WTC11 (cell line): Measurements from ENCODE around the gene LTK. TPM values are rescaled to one million over a fixed set of nuclear protein-coding genes. Genes with fewer than 3 reads are reported as not detected.

ENCODE experiments used
- ATAC-seq: fragments of 200-7000 bp; cut with Tn5 transposase; 2 replicates; pipeline ENCODE4 v1.10.0; 2021; ENCODE audit warnings: mild to moderate bottlenecking, moderate library complexity
- CTCF ChIA-PET: fragments of 300-600 bp; sonication (Branson Sonifier 250); formaldehyde crosslinking; loops from one replicate; lab custom pipeline; 2021; ENCODE audit warnings: antibody characterized with exemption; lab: Charles Lee
- POLR2A ChIA-PET: fragments of 350-600 bp; sonication (Branson Sonifier 250); formaldehyde crosslinking; loops from one replicate; lab custom pipeline; 2021; ENCODE audit warnings: antibody characterized with exemption; lab: Charles Lee
- DNase-seq: peaks from one replicate; pipeline ENCODE4 v3.0.0; 2021; ENCODE audit warnings: low spot score
- H3K27ac Mint-ChIP-seq: 2 replicates; pipeline ENCODE4 v1.8.0; 2021; ENCODE audit warnings: mixed read lengths
- H3K27me3 Mint-ChIP-seq: 2 replicates; pipeline ENCODE4 v1.8.0; 2021; ENCODE audit warnings: low read depth, mild to moderate bottlenecking, moderate library complexity, mixed read lengths
- H3K36me3 Mint-ChIP-seq: 2 replicates; pipeline ENCODE4 v1.8.0; 2021; ENCODE audit warnings: mixed read lengths
- H3K4me1 Mint-ChIP-seq: 2 replicates; pipeline ENCODE4 v1.8.0; 2022; ENCODE audit warnings: mixed read lengths
- H3K4me3 Mint-ChIP-seq: 2 replicates; pipeline ENCODE4 v1.8.0; 2021; ENCODE audit warnings: mild to moderate bottlenecking, moderate library complexity, mixed read lengths
- H3K9me3 Mint-ChIP-seq: 2 replicates; pipeline ENCODE4 v1.8.0; 2021; ENCODE audit warnings: mixed read lengths
- ELF4 ChIP-seq: sonication (generic); formaldehyde crosslinking; IDR thresholded peaks from 2 replicates; pipeline ENCODE4 v1.8.1; 2022; ENCODE audit warnings: low read depth, mild to moderate bottlenecking, moderate library complexity, missing genetic modification reagents
- FOXP1 ChIP-seq: sonication (generic); formaldehyde crosslinking; IDR thresholded peaks from 2 replicates; pipeline ENCODE4 v1.8.0; 2022; ENCODE audit warnings: missing genetic modification reagents, mild to moderate bottlenecking, moderate library complexity, borderline replicate concordance
- IRF2 ChIP-seq: sonication (generic); formaldehyde crosslinking; IDR thresholded peaks from 2 replicates; pipeline ENCODE4 v1.8.0; 2022; ENCODE audit warnings: low read depth, missing genetic modification reagents, borderline replicate concordance
- NR3C1 ChIP-seq: sonication (generic); formaldehyde crosslinking; conservative IDR thresholded peaks from 2 replicates; pipeline ENCODE4 v1.8.1; 2023; ENCODE audit warnings: low read depth, mild to moderate bottlenecking, missing genetic modification reagents
- SMAD3 ChIP-seq: sonication (generic); formaldehyde crosslinking; IDR thresholded peaks from 2 replicates; pipeline ENCODE4 v1.8.0; 2022; ENCODE audit warnings: missing genetic modification reagents, mild to moderate bottlenecking, borderline replicate concordance
- TCF7 ChIP-seq: sonication (generic); formaldehyde crosslinking; IDR thresholded peaks from 2 replicates; pipeline ENCODE4 v1.8.0; 2022; ENCODE audit warnings: mild to moderate bottlenecking, low read depth, missing genetic modification reagents, moderate library complexity
- TEAD1 ChIP-seq: sonication (generic); formaldehyde crosslinking; IDR thresholded peaks from 2 replicates; pipeline ENCODE4 v1.8.0; 2022; ENCODE audit warnings: mild to moderate bottlenecking, missing genetic modification reagents
- TP53 ChIP-seq: sonication (generic); formaldehyde crosslinking; IDR thresholded peaks from 2 replicates; pipeline ENCODE4 v1.8.1; 2023; ENCODE audit warnings: mild to moderate bottlenecking, missing genetic modification reagents
- ZNF121 ChIP-seq: sonication (generic); formaldehyde crosslinking; IDR thresholded peaks from 2 replicates; pipeline ENCODE4 v1.8.0; 2023; ENCODE audit warnings: missing genetic modification reagents
- ZNF232 ChIP-seq: sonication (generic); formaldehyde crosslinking; IDR thresholded peaks from 2 replicates; pipeline ENCODE4 v1.8.0; 2022; ENCODE audit warnings: mild to moderate bottlenecking, missing genetic modification reagents
- ZNF317 ChIP-seq: sonication (generic); formaldehyde crosslinking; IDR thresholded peaks from 2 replicates; pipeline ENCODE4 v1.8.1; 2023; ENCODE audit warnings: low read depth, mild to moderate bottlenecking, moderate library complexity, missing genetic modification reagents, borderline replicate concordance
- ZNF423 ChIP-seq: fragments of 250-450 bp; sonication (Bioruptor Pico); IDR thresholded peaks from 2 replicates; pipeline ENCODE4 v2.1.2; 2022; ENCODE audit warnings: mild to moderate bottlenecking, moderate library complexity
- total RNA-seq: library from RNA; stranded (reverse); gene quantifications from 3 replicates; pipeline ENCODE4 v1.2.3, GENCODE V29; 2021
- TF ChIP-seq, protein P1 (sequence below): sonication (generic); formaldehyde crosslinking; IDR thresholded peaks from 2 replicates; pipeline ENCODE4 v1.8.0; 2022; ENCODE audit warnings: missing genetic modification reagents
- TF ChIP-seq, protein P2 (sequence below): sonication (generic); formaldehyde crosslinking; IDR thresholded peaks from 2 replicates; pipeline ENCODE4 v1.8.0; 2022; ENCODE audit warnings: mild to moderate bottlenecking, missing genetic modification reagents
- TF ChIP-seq, protein P3 (sequence below): sonication (generic); formaldehyde crosslinking; IDR thresholded peaks from 2 replicates; pipeline ENCODE4 v1.8.1; 2022; ENCODE audit warnings: missing genetic modification reagents, borderline replicate concordance
- TF ChIP-seq, protein P4 (sequence below): sonication (generic); formaldehyde crosslinking; IDR thresholded peaks from 2 replicates; pipeline ENCODE4 v1.8.0; 2023; ENCODE audit warnings: missing genetic modification reagents
- TF ChIP-seq, protein P5 (sequence below): sonication (generic); formaldehyde crosslinking; IDR thresholded peaks from 2 replicates; pipeline ENCODE4 v1.8.1; 2023; ENCODE audit warnings: mild to moderate bottlenecking, missing genetic modification reagents, moderate library complexity
- TF ChIP-seq, protein P6 (sequence below): fragments of 200-600 bp; IDR thresholded peaks from 2 replicates; pipeline ENCODE4 v1.8.0; 2022; ENCODE audit warnings: antibody characterized with exemption
- TF ChIP-seq, protein P7 (sequence below): sonication (generic); formaldehyde crosslinking; IDR thresholded peaks from 2 replicates; pipeline ENCODE4 v1.8.1; 2023; ENCODE audit warnings: mild to moderate bottlenecking, missing genetic modification reagents, borderline replicate concordance

The LTK gene
- total RNA-seq, 1 experiment from 2014 or later, result 0.66 TPM

DNA sequence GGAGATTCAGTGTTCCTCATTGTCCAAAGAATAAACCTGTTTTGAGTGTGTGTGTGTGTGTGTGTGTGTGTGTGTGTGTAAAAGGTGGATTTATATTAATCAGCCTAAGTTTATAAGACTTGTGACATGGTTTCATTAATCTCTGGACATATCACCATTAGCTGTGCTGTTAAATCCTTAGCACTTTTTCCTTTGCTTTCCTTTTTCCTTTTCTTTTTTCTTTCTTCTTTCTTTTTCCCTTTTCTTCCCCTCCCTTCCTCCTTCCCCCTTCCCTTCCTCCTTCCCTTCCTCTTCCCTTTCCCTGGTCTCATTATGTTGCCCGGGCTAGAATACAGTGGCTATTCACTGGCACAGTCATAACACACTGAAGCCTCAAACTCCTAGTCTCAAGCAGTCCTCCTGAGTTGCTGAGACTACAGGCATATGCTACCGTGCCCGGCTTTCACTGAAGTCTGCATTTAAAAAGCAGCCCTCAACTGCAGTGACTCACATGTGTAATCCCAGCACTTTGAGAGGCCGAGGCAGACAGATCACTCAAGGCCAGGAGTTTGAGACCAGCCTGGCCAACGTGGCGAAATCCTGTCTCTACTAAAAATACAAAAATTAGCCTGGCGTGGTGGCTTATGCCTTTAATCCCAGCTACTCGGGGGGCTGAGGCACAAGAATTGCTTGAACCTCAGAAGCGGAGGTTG, 48.6 kb downstream of the LTK start:
- CTCF ChIA-PET, result interaction anchor here (0.6 to 3.6 kb wide), 21 partner anchors 10 to 347 kb away, joined by 3 to 36 read pairs (median 5); partner anchors contain the start of genes ITPKA and LTK
- Mint-ChIP-seq H3K9me3 (no peaks in the 10 kb centered on the region; the same call in 1 of the 2 replicates), H3K36me3 (peaks cover 61% of the 10 kb centered on the region), H3K4me3 (no peak overlapping the region), H3K27me3 (no peaks in the 10 kb centered on the region), H3K4me1 (no peaks in the 10 kb centered on the region), H3K27ac (peak overlapping the region; percentile 78; the same call in 1 of the 2 replicates)
- POLR2A ChIA-PET, result no interaction called here
- DNase-seq (no peak), ATAC-seq (no peak)
- TF ChIP-seq, protein P1, sequence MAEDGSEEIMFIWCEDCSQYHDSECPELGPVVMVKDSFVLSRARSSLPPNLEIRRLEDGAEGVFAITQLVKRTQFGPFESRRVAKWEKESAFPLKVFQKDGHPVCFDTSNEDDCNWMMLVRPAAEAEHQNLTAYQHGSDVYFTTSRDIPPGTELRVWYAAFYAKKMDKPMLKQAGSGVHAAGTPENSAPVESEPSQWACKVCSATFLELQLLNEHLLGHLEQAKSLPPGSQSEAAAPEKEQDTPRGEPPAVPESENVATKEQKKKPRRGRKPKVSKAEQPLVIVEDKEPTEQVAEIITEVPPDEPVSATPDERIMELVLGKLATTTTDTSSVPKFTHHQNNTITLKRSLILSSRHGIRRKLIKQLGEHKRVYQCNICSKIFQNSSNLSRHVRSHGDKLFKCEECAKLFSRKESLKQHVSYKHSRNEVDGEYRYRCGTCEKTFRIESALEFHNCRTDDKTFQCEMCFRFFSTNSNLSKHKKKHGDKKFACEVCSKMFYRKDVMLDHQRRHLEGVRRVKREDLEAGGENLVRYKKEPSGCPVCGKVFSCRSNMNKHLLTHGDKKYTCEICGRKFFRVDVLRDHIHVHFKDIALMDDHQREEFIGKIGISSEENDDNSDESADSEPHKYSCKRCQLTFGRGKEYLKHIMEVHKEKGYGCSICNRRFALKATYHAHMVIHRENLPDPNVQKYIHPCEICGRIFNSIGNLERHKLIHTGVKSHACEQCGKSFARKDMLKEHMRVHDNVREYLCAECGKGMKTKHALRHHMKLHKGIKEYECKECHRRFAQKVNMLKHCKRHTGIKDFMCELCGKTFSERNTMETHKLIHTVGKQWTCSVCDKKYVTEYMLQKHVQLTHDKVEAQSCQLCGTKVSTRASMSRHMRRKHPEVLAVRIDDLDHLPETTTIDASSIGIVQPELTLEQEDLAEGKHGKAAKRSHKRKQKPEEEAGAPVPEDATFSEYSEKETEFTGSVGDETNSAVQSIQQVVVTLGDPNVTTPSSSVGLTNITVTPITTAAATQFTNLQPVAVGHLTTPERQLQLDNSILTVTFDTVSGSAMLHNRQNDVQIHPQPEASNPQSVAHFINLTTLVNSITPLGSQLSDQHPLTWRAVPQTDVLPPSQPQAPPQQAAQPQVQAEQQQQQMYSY (CRISPR knock-in tag), result no peak
- TF ChIP-seq, protein P2, sequence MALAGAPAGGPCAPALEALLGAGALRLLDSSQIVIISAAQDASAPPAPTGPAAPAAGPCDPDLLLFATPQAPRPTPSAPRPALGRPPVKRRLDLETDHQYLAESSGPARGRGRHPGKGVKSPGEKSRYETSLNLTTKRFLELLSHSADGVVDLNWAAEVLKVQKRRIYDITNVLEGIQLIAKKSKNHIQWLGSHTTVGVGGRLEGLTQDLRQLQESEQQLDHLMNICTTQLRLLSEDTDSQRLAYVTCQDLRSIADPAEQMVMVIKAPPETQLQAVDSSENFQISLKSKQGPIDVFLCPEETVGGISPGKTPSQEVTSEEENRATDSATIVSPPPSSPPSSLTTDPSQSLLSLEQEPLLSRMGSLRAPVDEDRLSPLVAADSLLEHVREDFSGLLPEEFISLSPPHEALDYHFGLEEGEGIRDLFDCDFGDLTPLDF (CRISPR knock-in tag), result no peak
- TF ChIP-seq NR3C1 (CRISPR knock-in tag) (no peak), TEAD1 (CRISPR knock-in tag) (no peak), TCF7 (CRISPR knock-in tag) (no peak), SMAD3 (CRISPR knock-in tag) (no peak), TP53 (CRISPR knock-in tag) (no peak), IRF2 (CRISPR knock-in tag) (no peak), ZNF232 (CRISPR knock-in tag) (no peak), FOXP1 (no peak), ZNF423 (no peak), ELF4 (CRISPR knock-in tag) (no peak), ZNF121 (CRISPR knock-in tag) (no peak)
- TF ChIP-seq, protein P3, sequence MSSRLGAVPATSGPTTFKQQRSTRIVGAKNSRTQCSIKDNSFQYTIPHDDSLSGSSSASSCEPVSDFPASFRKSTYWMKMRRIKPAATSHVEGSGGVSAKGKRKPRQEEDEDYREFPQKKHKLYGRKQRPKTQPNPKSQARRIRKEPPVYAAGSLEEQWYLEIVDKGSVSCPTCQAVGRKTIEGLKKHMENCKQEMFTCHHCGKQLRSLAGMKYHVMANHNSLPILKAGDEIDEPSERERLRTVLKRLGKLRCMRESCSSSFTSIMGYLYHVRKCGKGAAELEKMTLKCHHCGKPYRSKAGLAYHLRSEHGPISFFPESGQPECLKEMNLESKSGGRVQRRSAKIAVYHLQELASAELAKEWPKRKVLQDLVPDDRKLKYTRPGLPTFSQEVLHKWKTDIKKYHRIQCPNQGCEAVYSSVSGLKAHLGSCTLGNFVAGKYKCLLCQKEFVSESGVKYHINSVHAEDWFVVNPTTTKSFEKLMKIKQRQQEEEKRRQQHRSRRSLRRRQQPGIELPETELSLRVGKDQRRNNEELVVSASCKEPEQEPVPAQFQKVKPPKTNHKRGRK (CRISPR knock-in tag), result no peak
- TF ChIP-seq, protein P4, sequence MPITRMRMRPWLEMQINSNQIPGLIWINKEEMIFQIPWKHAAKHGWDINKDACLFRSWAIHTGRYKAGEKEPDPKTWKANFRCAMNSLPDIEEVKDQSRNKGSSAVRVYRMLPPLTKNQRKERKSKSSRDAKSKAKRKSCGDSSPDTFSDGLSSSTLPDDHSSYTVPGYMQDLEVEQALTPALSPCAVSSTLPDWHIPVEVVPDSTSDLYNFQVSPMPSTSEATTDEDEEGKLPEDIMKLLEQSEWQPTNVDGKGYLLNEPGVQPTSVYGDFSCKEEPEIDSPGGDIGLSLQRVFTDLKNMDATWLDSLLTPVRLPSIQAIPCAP, result no peak
- TF ChIP-seq, protein P5, sequence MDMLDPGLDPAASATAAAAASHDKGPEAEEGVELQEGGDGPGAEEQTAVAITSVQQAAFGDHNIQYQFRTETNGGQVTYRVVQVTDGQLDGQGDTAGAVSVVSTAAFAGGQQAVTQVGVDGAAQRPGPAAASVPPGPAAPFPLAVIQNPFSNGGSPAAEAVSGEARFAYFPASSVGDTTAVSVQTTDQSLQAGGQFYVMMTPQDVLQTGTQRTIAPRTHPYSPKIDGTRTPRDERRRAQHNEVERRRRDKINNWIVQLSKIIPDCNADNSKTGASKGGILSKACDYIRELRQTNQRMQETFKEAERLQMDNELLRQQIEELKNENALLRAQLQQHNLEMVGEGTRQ (CRISPR knock-in tag), result no peak

DNA sequence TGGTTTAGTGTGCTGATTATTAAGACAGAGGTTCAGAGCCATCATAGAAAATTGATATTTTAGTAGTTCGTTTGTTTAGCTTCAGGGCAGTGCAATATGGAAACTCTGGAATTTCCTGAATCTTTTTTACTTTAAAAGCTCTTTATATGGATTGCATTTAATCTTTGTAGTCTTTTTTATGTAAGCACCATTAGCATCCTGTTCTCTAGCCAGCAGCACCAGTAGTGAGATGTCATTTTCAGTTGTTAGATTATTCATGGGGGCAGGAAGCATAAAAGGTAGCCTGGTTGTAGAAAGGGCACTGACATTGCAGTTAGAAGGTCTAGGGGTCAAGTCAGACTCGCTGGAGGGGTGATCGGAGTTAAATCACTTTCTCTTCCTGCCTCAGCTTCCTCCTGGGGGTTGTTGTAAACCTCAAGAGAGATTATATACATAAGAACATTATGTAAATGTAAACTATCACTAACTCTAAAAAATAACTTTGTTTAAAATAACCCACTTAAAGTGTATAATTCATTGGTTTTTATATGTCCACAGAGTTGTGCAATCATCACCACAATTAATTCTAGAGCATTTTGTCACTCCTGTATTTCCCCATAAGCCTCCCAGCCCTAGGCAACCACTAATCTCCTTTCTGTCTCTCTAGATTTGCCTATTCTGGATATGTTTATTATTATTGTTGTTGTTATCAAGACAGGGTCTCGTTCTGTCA, 51.4 kb downstream of the LTK start:
- POLR2A ChIA-PET, result no interaction called here
- no peak overlapping the region for H3K4me3 Mint-ChIP-seq
- H3K4me1 Mint-ChIP-seq, result no peaks in the 10 kb centered on the region
- ATAC-seq (no peak), DNase-seq (no peak)
- H3K9me3 Mint-ChIP-seq, result no peaks in the 10 kb centered on the region; the same call in 1 of the 2 replicates
- peaks cover 57% of the 10 kb centered on the region for H3K36me3 Mint-ChIP-seq
- no peaks in the 10 kb centered on the region for H3K27me3 Mint-ChIP-seq
- CTCF ChIA-PET, result no interaction called here
- H3K27ac Mint-ChIP-seq, result no peak overlapping the region
- TF ChIP-seq ZNF423, result no peak
- TF ChIP-seq NR3C1 (CRISPR knock-in tag), result no peak
- TF ChIP-seq, protein P6, sequence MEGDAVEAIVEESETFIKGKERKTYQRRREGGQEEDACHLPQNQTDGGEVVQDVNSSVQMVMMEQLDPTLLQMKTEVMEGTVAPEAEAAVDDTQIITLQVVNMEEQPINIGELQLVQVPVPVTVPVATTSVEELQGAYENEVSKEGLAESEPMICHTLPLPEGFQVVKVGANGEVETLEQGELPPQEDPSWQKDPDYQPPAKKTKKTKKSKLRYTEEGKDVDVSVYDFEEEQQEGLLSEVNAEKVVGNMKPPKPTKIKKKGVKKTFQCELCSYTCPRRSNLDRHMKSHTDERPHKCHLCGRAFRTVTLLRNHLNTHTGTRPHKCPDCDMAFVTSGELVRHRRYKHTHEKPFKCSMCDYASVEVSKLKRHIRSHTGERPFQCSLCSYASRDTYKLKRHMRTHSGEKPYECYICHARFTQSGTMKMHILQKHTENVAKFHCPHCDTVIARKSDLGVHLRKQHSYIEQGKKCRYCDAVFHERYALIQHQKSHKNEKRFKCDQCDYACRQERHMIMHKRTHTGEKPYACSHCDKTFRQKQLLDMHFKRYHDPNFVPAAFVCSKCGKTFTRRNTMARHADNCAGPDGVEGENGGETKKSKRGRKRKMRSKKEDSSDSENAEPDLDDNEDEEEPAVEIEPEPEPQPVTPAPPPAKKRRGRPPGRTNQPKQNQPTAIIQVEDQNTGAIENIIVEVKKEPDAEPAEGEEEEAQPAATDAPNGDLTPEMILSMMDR, result no peak
- TF ChIP-seq IRF2 (CRISPR knock-in tag), result no peak
- TF ChIP-seq, protein P7, sequence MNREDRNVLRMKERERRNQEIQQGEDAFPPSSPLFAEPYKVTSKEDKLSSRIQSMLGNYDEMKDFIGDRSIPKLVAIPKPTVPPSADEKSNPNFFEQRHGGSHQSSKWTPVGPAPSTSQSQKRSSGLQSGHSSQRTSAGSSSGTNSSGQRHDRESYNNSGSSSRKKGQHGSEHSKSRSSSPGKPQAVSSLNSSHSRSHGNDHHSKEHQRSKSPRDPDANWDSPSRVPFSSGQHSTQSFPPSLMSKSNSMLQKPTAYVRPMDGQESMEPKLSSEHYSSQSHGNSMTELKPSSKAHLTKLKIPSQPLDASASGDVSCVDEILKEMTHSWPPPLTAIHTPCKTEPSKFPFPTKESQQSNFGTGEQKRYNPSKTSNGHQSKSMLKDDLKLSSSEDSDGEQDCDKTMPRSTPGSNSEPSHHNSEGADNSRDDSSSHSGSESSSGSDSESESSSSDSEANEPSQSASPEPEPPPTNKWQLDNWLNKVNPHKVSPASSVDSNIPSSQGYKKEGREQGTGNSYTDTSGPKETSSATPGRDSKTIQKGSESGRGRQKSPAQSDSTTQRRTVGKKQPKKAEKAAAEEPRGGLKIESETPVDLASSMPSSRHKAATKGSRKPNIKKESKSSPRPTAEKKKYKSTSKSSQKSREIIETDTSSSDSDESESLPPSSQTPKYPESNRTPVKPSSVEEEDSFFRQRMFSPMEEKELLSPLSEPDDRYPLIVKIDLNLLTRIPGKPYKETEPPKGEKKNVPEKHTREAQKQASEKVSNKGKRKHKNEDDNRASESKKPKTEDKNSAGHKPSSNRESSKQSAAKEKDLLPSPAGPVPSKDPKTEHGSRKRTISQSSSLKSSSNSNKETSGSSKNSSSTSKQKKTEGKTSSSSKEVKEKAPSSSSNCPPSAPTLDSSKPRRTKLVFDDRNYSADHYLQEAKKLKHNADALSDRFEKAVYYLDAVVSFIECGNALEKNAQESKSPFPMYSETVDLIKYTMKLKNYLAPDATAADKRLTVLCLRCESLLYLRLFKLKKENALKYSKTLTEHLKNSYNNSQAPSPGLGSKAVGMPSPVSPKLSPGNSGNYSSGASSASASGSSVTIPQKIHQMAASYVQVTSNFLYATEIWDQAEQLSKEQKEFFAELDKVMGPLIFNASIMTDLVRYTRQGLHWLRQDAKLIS (CRISPR knock-in tag), result no peak
- TF ChIP-seq ZNF317, result no peak
- TF ChIP-seq ZNF121 (CRISPR knock-in tag), result no peak
